ENCODE results near the gene TXN2. TPM values are rescaled to one million over a fixed set of nuclear protein-coding genes. Genes with fewer than 3 reads are reported as not detected.

The TXN2 gene
- total RNA-seq, 4 donors from 2014 or later, result 75.7 to 116 (median 92.9) TPM

GRCh38 chr22:36514766-36515165 lies 33.3 kb upstream of the TXN2 start:
- no peak overlapping the region for H3K27ac ChIP-seq
- H3K36me3 ChIP-seq, result peaks cover 0 to 93% (median 2%) of the 10 kb centered on the region in 3 donors
- DNase-seq, result no peak
- H3K27me3 ChIP-seq, result no peaks in the 10 kb centered on the region
- no peaks in the 10 kb centered on the region for H3K9me3 ChIP-seq
- H3K4me1 ChIP-seq, result no peaks in the 10 kb centered on the region
- TF ChIP-seq CTCF (IDR thresholded peaks at IDR 0.05) (no peak), POLR2A (IDR thresholded peaks at IDR 0.05) (no peak)
- H3K4me3 ChIP-seq, result no peak overlapping the region

GRCh38 chr22:36512991-36513390 lies 31.6 kb upstream of the TXN2 start:
- H3K27ac ChIP-seq, result no peak overlapping the region
- no peaks in the 10 kb centered on the region for H3K27me3 ChIP-seq
- H3K4me3 ChIP-seq, result no peak overlapping the region
- no peaks in the 10 kb centered on the region for H3K4me1 ChIP-seq
- TF ChIP-seq POLR2A (IDR thresholded peaks at IDR 0.05) (no peak), CTCF (IDR thresholded peaks at IDR 0.05) (no peak)
- no peaks in the 10 kb centered on the region for H3K9me3 ChIP-seq
- peaks cover 0 to 75% (median 2%) of the 10 kb centered on the region in 3 donors for H3K36me3 ChIP-seq
- no peak for DNase-seq

DNA sequence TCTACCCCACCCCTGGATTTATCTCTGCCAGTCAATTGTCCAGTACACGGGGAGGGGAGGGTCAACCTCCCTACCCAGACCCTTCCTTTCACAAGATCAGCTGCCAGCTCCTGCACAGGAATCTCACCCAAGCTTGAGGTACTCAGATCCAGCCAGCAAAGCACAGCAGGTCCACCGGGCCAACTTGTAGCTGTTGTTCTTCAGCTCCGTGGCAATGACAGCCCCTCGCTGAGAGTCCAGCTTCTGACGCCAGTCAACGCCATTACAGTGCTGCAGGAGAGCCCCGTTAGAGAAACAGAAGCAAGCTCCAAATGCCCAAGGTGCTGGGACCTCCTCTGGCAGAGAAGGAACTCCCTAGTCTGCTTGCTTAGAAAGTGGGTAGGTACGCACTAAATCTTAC lies 30.9 kb upstream of the TXN2 start:
- Histone ChIP-seq H3K27ac (no peak overlapping the region), H3K4me1 (peaks cover 0 to 4% (median 2%) of the 10 kb centered on the region in 4 donors), H3K9me3 (no peaks in the 10 kb centered on the region), H3K27me3 (no peaks in the 10 kb centered on the region), H3K4me3 (no peak overlapping the region), H3K36me3 (peaks cover 0 to 68% (median 2%) of the 10 kb centered on the region in 3 donors)
- no peak for DNase-seq
- no peak for TF ChIP-seq CTCF (IDR thresholded peaks at IDR 0.05)

DNA sequence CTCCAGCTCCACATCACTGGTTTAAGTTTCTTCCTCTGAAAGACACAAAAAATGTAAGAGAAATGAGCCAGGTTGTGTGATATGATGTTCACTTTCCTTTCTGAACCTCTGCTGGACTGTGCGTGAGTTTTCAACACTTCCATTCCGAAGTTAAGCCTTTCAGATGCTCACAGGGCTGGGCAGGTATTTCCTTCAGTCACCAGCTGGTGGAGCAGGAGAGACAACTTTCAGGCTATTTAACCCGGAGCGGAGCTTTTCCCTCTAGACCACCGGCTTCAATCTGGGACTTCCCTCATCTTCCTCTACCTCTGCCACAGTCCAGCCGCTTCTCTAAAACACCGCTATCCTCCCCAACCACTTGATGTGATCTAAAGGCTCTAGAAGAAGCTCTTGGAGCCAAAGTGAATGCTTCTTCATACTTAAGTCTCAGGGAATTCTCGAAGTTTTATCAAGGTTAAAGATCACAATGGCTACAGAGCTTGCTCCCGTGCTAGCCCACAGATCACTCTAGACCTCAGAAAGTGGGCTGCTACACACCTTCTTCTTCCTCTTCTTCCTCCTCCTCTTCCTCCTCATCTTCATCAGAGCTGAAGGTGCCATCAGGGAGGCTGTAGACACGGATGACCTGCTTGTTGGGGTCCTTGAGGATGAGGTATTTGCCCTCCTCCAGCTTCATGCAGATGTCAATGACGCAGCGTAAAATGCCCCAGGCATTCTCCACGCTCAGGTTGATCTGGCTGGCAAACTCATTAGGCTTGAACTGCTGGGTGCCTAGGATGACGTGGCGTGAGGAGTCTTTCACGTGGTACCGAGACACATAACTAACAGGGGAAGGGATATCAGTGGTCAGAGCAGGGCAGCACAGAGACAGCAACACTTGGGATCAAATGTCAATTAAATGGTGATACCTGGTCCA lies 29.8 kb upstream of the TXN2 start:
- DNase-seq, result peak in 2 of 3 donors; percentile 38 to 67
- Histone ChIP-seq H3K4me3 (no peak overlapping the region), H3K9me3 (no peaks in the 10 kb centered on the region), H3K4me1 (peaks cover 0 to 12% (median 3%) of the 10 kb centered on the region in 4 donors), H3K27ac (peak overlapping the region in 1 of 4 donors; percentile 0), H3K27me3 (no peaks in the 10 kb centered on the region), H3K36me3 (peaks cover 0 to 57% (median 2%) of the 10 kb centered on the region in 3 donors)
- TF ChIP-seq CTCF (IDR thresholded peaks at IDR 0.05) (peak in 4 of 6 experiments; percentile 40 to 60 (median 48)), POLR2A (IDR thresholded peaks at IDR 0.05) (no peak)

GRCh38 chr22:36510384-36510783 lies 28.9 kb upstream of the TXN2 start:
- no peak for DNase-seq
- H3K4me1 ChIP-seq, result peaks cover 0 to 16% (median 3%) of the 10 kb centered on the region in 4 donors
- H3K36me3 ChIP-seq, result peaks cover 0 to 49% (median 0%) of the 10 kb centered on the region in 3 donors
- no peaks in the 10 kb centered on the region for H3K9me3 ChIP-seq
- TF ChIP-seq CTCF (IDR thresholded peaks at IDR 0.05) (no peak), POLR2A (IDR thresholded peaks at IDR 0.05) (no peak)
- peak overlapping the region in 1 of 4 donors; percentile 0 for H3K27ac ChIP-seq
- no peak overlapping the region for H3K4me3 ChIP-seq
- no peaks in the 10 kb centered on the region for H3K27me3 ChIP-seq

Data from Peyer's patch (tissue), 4 donors.